Measurements from ENCODE around the gene AQP11.

DNA sequence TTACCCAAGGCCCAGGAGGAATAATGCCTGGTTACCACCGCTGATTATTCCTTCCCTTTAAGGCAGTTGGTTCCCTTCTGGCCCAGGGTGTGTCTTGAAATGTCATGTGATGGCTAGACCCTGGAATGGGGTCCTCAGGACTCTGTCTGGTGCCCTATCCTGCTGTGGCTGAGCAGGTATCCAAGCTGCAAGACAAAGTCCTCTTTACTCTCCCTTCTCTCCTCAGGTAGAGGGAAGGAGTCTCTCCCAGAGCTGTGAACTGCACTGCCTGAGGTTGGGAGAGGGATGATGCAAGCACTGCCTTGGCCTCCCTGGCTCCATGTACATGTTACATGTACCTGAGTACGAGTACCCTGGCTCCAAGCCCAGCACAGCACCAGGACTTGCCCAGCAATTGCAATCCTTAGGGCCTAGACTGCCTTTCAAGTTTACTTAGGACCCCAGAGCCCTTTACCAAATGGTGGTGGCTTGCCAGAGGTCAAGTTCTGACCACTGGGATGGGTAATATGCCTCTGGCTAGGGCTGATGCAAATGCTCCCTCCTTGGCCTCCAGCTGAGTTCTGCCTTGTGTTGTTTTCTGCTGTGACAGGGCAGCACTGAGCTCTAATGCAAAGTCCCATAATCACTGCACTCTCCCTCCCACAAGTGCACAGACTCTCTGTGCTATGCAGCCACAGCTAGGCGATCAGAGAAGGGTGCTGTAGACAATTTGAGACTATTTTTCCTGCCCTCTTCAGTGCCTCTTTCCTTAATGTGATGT, 20.7 kb upstream of the AQP11 start:
- TF ChIP-seq TAF1 (conservative IDR thresholded peaks at IDR 0.05): no peak
- TF ChIP-seq FOXA1 (IDR thresholded peaks at IDR 0.05): no peak

All from liver (tissue), 2 donors.